ENCODE results near the gene NDUFAF5.

- TF ChIP-seq CTCF (IDR thresholded peaks at IDR 0.05; ENCODE audit: insufficient read depth, low read length) (no peak), REST (IDR thresholded peaks at IDR 0.05; ENCODE audit: insufficient replicate concordance, low read depth) (no peak), GABPA (IDR thresholded peaks at IDR 0.05; ENCODE audit: low read depth) (no peak)
Measured at GRCh38 chr20:13855613-13856012, 70.8 kb downstream of the NDUFAF5 start.

Data from HL-60 (cell line).